ENCODE data around the gene MYL9. TPM values are rescaled to one million over a fixed set of nuclear protein-coding genes. Genes with fewer than 3 reads are reported as not detected.

MYL9 gene
- polyA plus RNA-seq, 1 of the 3 experiments (the other 2 are of a cell fraction), result not detected

DNA sequence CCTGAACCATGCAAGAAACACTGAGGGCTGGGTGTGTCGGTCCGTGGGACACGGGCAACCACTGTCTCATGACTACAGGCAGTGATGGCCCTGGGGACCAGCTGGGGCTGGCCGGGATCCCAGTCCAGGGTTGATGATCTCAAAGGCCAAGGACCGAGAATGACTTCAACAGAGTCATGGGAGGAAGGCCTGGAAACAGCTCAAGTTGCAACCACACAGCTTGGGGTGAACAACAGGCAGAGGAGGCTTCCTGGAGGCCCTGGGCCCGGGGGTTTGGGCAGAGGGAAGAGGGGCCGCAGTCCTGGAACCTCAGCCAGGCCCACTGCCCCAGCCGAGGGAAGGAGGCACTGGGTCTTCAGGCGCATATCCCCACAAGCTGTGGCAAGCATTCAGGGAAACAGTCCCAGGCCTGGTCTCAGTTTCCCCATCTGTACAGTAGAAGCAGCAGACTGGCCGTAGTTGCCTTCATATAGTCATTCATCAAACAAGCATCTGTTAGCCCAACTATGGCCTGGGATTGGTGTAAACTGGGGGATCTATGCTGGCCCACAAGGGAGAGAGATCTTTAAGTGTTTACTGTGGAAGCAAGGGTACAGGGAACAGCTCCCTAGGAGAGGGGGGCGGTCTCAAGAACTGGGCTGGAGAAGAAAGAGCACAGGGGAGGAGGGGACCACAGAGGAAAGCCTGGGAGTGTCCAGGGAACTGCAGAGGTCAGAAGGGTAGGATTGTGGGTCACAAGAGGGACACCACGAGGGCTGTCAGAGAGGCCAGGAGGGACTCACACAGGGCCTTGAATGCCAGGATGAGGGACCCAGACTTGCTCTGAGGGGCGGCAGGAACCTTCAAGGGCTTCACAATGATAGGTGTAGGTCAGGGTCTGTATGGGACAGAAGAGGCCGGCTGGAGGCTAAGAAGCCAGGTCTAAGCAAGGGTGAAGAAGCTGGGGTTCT, 2.1 kb downstream of the MYL9 start:
- no peaks in the 10 kb centered on the region for H3K36me3 ChIP-seq (replicated peaks in 1 of 2; ENCODE audit: control insufficient read depth in 1 of 2, insufficient read depth in 2 of 2, low read length in 1 of 2)
- 97% methylated on average over 4 of the region's 14 CpGs for WGBS (ENCODE audit: low lambda C conversion rate)
- no peak overlapping the region for H3K4me2 ChIP-seq
- TF ChIP-seq SMC3 (IDR thresholded peaks at IDR 0.05; ENCODE audit: low read depth, low read length) (no peak), RCOR1 (IDR thresholded peaks at IDR 0.05; ENCODE audit: low read length) (no peak), IRF3 (IDR thresholded peaks at IDR 0.05; ENCODE audit: low read depth, low read length) (no peak), RXRA (IDR thresholded peaks at IDR 0.05; ENCODE audit: borderline replicate concordance, low read depth) (no peak), FOSL2 (IDR thresholded peaks at IDR 0.05; ENCODE audit: borderline replicate concordance, low read depth) (no peak), RAD21 (IDR thresholded peaks at IDR 0.05; ENCODE audit: low read length) (no peak), FOXJ3 (CRISPR knock-in tag; IDR thresholded peaks at IDR 0.05) (no peak)
- TF ChIP-seq, protein P1, sequence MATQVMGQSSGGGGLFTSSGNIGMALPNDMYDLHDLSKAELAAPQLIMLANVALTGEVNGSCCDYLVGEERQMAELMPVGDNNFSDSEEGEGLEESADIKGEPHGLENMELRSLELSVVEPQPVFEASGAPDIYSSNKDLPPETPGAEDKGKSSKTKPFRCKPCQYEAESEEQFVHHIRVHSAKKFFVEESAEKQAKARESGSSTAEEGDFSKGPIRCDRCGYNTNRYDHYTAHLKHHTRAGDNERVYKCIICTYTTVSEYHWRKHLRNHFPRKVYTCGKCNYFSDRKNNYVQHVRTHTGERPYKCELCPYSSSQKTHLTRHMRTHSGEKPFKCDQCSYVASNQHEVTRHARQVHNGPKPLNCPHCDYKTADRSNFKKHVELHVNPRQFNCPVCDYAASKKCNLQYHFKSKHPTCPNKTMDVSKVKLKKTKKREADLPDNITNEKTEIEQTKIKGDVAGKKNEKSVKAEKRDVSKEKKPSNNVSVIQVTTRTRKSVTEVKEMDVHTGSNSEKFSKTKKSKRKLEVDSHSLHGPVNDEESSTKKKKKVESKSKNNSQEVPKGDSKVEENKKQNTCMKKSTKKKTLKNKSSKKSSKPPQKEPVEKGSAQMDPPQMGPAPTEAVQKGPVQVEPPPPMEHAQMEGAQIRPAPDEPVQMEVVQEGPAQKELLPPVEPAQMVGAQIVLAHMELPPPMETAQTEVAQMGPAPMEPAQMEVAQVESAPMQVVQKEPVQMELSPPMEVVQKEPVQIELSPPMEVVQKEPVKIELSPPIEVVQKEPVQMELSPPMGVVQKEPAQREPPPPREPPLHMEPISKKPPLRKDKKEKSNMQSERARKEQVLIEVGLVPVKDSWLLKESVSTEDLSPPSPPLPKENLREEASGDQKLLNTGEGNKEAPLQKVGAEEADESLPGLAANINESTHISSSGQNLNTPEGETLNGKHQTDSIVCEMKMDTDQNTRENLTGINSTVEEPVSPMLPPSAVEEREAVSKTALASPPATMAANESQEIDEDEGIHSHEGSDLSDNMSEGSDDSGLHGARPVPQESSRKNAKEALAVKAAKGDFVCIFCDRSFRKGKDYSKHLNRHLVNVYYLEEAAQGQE (IDR thresholded peaks at IDR 0.05; ENCODE audit: low read depth, low read length), result no peak
- peaks cover 6% of the 10 kb centered on the region for H3F3A ChIP-seq (replicated peaks; ENCODE audit: insufficient read depth)
- no peaks in the 10 kb centered on the region for H4K20me1 ChIP-seq (ENCODE audit: insufficient read depth)
- H3K79me2 ChIP-seq (ENCODE audit: insufficient read depth), result no peaks in the 10 kb centered on the region
- H3K27me3 ChIP-seq (ENCODE audit: insufficient read depth), result no peaks in the 10 kb centered on the region
- H3K9me2 ChIP-seq, result no peaks in the 10 kb centered on the region
- no peaks in the 10 kb centered on the region for H3K9me3 ChIP-seq
- no peak overlapping the region; a peak in 1 of 4 replicates for H3K27ac ChIP-seq (ENCODE audit: low read depth in 2 of 2, low read length in 1 of 2)
- DNase-seq, result no peak
- H3K4me3 ChIP-seq (ENCODE audit: low read depth in 2 of 2, low read length in 1 of 2), result no peak overlapping the region
- no peak overlapping the region for H2AFZ ChIP-seq (ENCODE audit: low read depth)
- peaks cover 0 to 8% of the 10 kb centered on the region in 2 experiments; a peak in 2 of 4 replicates for H3K4me1 ChIP-seq (ENCODE audit: control insufficient read depth in 1 of 2, insufficient read depth in 2 of 2, low read depth in 1 of 2, low read length in 1 of 2)
- ChIA-PET POLR2A (no interaction called here), CTCF (interaction anchor here (0.7 kb wide), 1 partner anchor 265 kb away, joined by 4 read pairs; no protein-coding TSS in a partner anchor)
- H3K9ac ChIP-seq, result no peak overlapping the region

Measured in SK-N-SH (cell line).